Right renal cortex interstitium (tissue), 3 donors: ENCODE data around the gene DDR2. TPM values are rescaled to one million over a fixed set of nuclear protein-coding genes. Genes with fewer than 3 reads are reported as not detected.

Source experiments
- DNase-seq, 3 donors: peaks; one replicate each; pipeline ENCODE4 v3.0.0-alpha.2; 2013; ENCODE audit warnings: low read depth in 3 of 3, low spot score in 2 of 3
- polyA plus RNA-seq, 3 donors: library from polyadenylated mRNA; unstranded; fragments of 120-200 nt; gene quantifications; one replicate each; pipeline ENCODE4 v1.2.1, GENCODE V29; 2013; ENCODE audit not compliant: insufficient read length in 3 of 3

DDR2 gene
- polyA plus RNA-seq, 3 donors = 19.5 to 22.7 (median 22.6) TPM

- no peak for DNase-seq
Observed at GRCh38 chr1:162822391-162823200, 190.3 kb downstream of the DDR2 start.

GRCh38 chr1:162823231-162823630 is 191.0 kb downstream of the DDR2 start:
- DNase-seq = no peak

GRCh38 chr1:162823771-162824525 is 191.7 kb downstream of the DDR2 start:
- DNase-seq = no peak

GRCh38 chr1:162829268-162829667 is 197.0 kb downstream of the DDR2 start:
- no peak for DNase-seq

- DNase-seq = no peak
Observed at GRCh38 chr1:162832470-162832869, 200.2 kb downstream of the DDR2 start.

GRCh38 chr1:162835157-162835899 is 203.1 kb downstream of the DDR2 start:
- no peak for DNase-seq

Other genes starting within 250 kb of the DDR2 start
- gene SH2D1B, start 220.3 kb upstream of the DDR2 start, polyA plus RNA-seq = under 1 TPM; 0.08 to 0.31 (median 0.17) TPM
- gene UHMK1, start 134.6 kb upstream of the DDR2 start, polyA plus RNA-seq = 10 to 100 TPM; 37.2 to 38.9 (median 38.8) TPM
- 10 to 100 TPM; 31.7 to 37.3 (median 35.7) TPM for gene UAP1, start 70.7 kb upstream of the DDR2 start, polyA plus RNA-seq
- 10 to 100 TPM; 17.6 to 19.3 (median 17.7) TPM for gene HSD17B7, start 158.2 kb downstream of the DDR2 start, polyA plus RNA-seq
- gene CCDC190, start 228.7 kb downstream of the DDR2 start, polyA plus RNA-seq = under 1 TPM in 1 of 3 donors, not detected in 2; 0.10 TPM